Mammary epithelial cell (primary cell): ENCODE data around the gene FLT4.

Source experiments
- EZH2 ChIP-seq: IDR thresholded peaks from 2 replicates; pipeline ENCODE4 v1.6.1; 2012; ENCODE audit warnings: low read length, inconsistent platforms, borderline replicate concordance
- TF ChIP-seq, protein P1 (sequence below), 2 donors: IDR thresholded peaks in 1 of 2; conservative IDR thresholded peaks in 1 of 2; 2 replicates each; pipeline ENCODE4 v1.5.1; 2011 to 2012; ENCODE audit warnings: inconsistent platforms in 2 of 2, low read length in 2 of 2, mild to moderate bottlenecking in 2 of 2, control low read depth in 1 of 2, low read depth in 1 of 2; ENCODE audit not compliant: insufficient read depth in 1 of 2; ENCODE audit errors: extremely low read depth in 1 of 2

GRCh38 chr5:180563994-180564393, 85.4 kb downstream of the FLT4 start:
- TF ChIP-seq, protein P1, sequence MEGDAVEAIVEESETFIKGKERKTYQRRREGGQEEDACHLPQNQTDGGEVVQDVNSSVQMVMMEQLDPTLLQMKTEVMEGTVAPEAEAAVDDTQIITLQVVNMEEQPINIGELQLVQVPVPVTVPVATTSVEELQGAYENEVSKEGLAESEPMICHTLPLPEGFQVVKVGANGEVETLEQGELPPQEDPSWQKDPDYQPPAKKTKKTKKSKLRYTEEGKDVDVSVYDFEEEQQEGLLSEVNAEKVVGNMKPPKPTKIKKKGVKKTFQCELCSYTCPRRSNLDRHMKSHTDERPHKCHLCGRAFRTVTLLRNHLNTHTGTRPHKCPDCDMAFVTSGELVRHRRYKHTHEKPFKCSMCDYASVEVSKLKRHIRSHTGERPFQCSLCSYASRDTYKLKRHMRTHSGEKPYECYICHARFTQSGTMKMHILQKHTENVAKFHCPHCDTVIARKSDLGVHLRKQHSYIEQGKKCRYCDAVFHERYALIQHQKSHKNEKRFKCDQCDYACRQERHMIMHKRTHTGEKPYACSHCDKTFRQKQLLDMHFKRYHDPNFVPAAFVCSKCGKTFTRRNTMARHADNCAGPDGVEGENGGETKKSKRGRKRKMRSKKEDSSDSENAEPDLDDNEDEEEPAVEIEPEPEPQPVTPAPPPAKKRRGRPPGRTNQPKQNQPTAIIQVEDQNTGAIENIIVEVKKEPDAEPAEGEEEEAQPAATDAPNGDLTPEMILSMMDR (conservative IDR thresholded peaks at IDR 0.05 in 1 of 2, IDR thresholded peaks at IDR 0.05 in 1 of 2; ENCODE audit: extremely low read depth in 1 of 2, insufficient read depth in 1 of 2, low read depth in 1 of 2, low read length in 2 of 2), result no peak
- TF ChIP-seq EZH2, result no peak
